ENCODE results near the gene CIDEA. TPM values are rescaled to one million over a fixed set of nuclear protein-coding genes. Genes with fewer than 3 reads are reported as not detected.

CIDEA gene
- total RNA-seq, 4 donors from 2014 or later: not detected

DNA sequence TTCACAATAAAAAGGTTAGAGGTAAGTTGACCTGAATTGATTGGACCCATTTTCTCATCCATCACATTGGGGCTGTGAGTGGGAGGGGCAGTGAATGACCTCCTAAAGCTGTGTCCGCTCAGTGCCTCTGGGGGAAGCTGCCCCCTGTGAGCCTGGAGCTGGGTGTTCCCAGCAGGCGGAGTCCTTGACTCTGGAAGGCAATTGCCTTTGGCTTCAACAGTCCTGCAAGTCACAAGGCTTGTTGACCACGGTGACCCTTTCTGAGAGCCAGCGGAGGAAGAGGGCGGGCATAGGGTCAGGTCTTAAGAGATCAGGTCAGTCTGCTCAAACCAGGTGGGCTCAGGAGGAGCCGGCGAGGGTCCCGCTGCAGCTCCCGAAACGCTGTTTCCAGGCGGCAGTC is 1.1 kb upstream of the CIDEA start:
- DNase-seq: no peak
- Histone ChIP-seq H3K9me3 (no peaks in the 10 kb centered on the region), H3K4me1 (peaks cover 0 to 16% (median 0%) of the 10 kb centered on the region in 4 donors), H3K36me3 (no peaks in the 10 kb centered on the region), H3K27ac (no peak overlapping the region), H3K4me3 (no peak overlapping the region), H3K27me3 (no peaks in the 10 kb centered on the region)
- TF ChIP-seq, protein P1, sequence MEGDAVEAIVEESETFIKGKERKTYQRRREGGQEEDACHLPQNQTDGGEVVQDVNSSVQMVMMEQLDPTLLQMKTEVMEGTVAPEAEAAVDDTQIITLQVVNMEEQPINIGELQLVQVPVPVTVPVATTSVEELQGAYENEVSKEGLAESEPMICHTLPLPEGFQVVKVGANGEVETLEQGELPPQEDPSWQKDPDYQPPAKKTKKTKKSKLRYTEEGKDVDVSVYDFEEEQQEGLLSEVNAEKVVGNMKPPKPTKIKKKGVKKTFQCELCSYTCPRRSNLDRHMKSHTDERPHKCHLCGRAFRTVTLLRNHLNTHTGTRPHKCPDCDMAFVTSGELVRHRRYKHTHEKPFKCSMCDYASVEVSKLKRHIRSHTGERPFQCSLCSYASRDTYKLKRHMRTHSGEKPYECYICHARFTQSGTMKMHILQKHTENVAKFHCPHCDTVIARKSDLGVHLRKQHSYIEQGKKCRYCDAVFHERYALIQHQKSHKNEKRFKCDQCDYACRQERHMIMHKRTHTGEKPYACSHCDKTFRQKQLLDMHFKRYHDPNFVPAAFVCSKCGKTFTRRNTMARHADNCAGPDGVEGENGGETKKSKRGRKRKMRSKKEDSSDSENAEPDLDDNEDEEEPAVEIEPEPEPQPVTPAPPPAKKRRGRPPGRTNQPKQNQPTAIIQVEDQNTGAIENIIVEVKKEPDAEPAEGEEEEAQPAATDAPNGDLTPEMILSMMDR (IDR thresholded peaks at IDR 0.05): no peak
- no peak for TF ChIP-seq POLR2A (IDR thresholded peaks at IDR 0.05)

DNA sequence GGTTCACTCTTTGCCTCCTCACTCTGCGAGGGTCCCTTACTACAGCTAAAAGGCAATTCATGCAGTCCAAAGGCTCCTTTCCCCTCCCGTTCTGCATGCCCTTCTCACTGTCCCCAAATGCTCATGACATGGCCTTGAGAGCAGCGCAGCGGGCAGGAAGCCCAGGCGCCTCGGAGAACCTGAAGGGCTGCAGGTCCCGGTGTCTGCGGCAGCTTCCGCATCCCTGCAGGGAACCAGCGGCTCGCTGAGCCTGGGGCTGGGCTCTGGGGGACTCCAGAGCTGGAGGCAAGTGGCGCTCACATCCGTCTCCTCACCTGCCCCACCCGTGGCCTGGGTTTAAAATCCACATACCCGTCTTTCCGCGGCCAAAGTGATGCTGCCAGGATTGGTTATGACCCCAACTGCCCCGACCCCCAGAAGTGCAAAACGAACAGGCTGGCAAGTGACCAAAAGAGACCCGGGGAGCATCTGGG is 462 bp upstream of the CIDEA start:
- Histone ChIP-seq H3K27ac (no peak overlapping the region), H3K4me3 (peak overlapping the region in 1 of 4 donors; percentile 38), H3K36me3 (no peaks in the 10 kb centered on the region), H3K27me3 (no peaks in the 10 kb centered on the region), H3K9me3 (no peaks in the 10 kb centered on the region), H3K4me1 (peaks cover 0 to 16% (median 0%) of the 10 kb centered on the region in 4 donors)
- TF ChIP-seq POLR2A (IDR thresholded peaks at IDR 0.05): no peak
- TF ChIP-seq, protein P1 (IDR thresholded peaks at IDR 0.05): no peak
- no peak for DNase-seq

DNA sequence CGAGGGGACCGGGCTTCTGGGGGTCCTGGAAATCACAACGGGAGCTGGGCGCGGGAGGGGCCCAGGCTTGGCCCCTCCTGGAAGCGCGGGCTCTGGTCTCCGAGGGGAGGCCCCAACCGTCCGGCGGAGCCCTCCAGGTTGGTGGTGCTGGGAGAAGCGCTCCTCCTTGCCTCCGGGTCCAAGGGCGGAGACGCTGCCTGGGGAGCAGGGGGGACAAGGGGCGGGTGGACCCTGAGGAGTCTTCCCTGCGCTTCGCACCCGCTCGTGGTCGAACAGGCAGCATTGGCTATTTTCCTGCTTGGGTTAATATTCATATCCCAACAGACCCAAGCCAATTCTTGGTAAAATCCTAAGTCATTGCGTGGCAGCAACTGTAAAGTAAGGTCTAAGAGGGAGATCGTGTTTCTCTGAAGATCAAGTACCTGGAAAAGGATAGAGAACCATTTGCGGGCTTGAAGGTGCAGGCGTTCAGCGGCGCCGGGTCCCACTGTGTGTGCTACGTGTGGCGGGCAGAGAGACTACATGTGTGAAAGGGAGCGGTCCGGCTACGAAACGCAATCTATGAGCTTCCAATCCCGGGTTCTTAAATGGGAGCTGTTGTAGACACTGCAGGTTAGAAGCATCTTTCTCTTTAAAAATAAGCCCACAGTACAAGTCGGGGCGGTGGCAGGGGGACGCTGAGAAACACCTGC is 805 bp downstream of the CIDEA start:
- Histone ChIP-seq H3K9me3 (no peaks in the 10 kb centered on the region), H3K36me3 (no peaks in the 10 kb centered on the region), H3K27ac (no peak overlapping the region), H3K27me3 (no peaks in the 10 kb centered on the region), H3K4me3 (no peak overlapping the region), H3K4me1 (peaks cover 0 to 16% (median 0%) of the 10 kb centered on the region in 4 donors)
- no peak for DNase-seq
- TF ChIP-seq POLR2A (IDR thresholded peaks at IDR 0.05): no peak
- TF ChIP-seq, protein P1 (IDR thresholded peaks at IDR 0.05): no peak

GRCh38 chr18:12255626-12256026 is 1.5 kb downstream of the CIDEA start:
- peaks cover 0 to 16% (median 0%) of the 10 kb centered on the region in 4 donors for H3K4me1 ChIP-seq
- DNase-seq: no peak
- no peak overlapping the region for H3K4me3 ChIP-seq
- no peak overlapping the region for H3K27ac ChIP-seq
- no peaks in the 10 kb centered on the region for H3K9me3 ChIP-seq
- H3K36me3 ChIP-seq: no peaks in the 10 kb centered on the region
- TF ChIP-seq, protein P1 (IDR thresholded peaks at IDR 0.05): no peak
- no peak for TF ChIP-seq POLR2A (IDR thresholded peaks at IDR 0.05)
- no peaks in the 10 kb centered on the region for H3K27me3 ChIP-seq

GRCh38 chr18:12256951-12257350 is 2.8 kb downstream of the CIDEA start:
- no peaks in the 10 kb centered on the region for H3K27me3 ChIP-seq
- no peak for TF ChIP-seq POLR2A (IDR thresholded peaks at IDR 0.05)
- peaks cover 0 to 16% (median 0%) of the 10 kb centered on the region in 4 donors for H3K4me1 ChIP-seq
- no peak for DNase-seq
- no peaks in the 10 kb centered on the region for H3K9me3 ChIP-seq
- H3K36me3 ChIP-seq: no peaks in the 10 kb centered on the region
- no peak overlapping the region for H3K27ac ChIP-seq
- no peak overlapping the region for H3K4me3 ChIP-seq

GRCh38 chr18:12257996-12258718 is 4.0 kb downstream of the CIDEA start:
- Histone ChIP-seq H3K36me3 (no peaks in the 10 kb centered on the region), H3K4me3 (no peak overlapping the region), H3K9me3 (no peaks in the 10 kb centered on the region), H3K4me1 (peaks cover 0 to 15% (median 0%) of the 10 kb centered on the region in 4 donors), H3K27me3 (no peaks in the 10 kb centered on the region), H3K27ac (no peak overlapping the region)
- no peak for DNase-seq
- TF ChIP-seq, protein P1 (IDR thresholded peaks at IDR 0.05): no peak
- TF ChIP-seq POLR2A (IDR thresholded peaks at IDR 0.05): no peak

Measured in Peyer's patch (tissue), 4 donors.